Dermis microvascular lymphatic vessel endothelial cell (primary cell): ENCODE results near the gene PRR29. TPM values are rescaled to one million over a fixed set of nuclear protein-coding genes. Genes with fewer than 3 reads are reported as not detected.
"Not testable (repeated sequence)": the region's sequence is repeated elsewhere in the genome, so short reads cannot be mapped to it uniquely, and the experiment has no call there.

ENCODE experiments used
- DNase-seq, 2 donors: peaks; one replicate each; pipeline versions ENCODE4 v3.0.0 to v3.0.0-alpha.2; 2010; ENCODE audit warnings: low read depth in 2 of 2
- total RNA-seq: library from RNA; depleted of rRNA; stranded (reverse); fragments of >200 nt; gene quantifications from 2 replicates; pipeline ENCODE4 v1.2.1, GENCODE V29; 2014

Gene PRR29
- total RNA-seq, 1 donor from 2014 or later, result 0.51 TPM

- DNase-seq, result peak in 1 of 2 donors; percentile 60
Observed at GRCh38 chr17:64009571-64010402, 11.6 kb downstream of the PRR29 start.

- DNase-seq, result no peak
Observed at GRCh38 chr17:64015447-64015846, 17.3 kb downstream of the PRR29 start.

GRCh38 chr17:64016231-64016784, 18.2 kb downstream of the PRR29 start:
- DNase-seq, result peak in 1 of 2 donors; percentile 53

- DNase-seq, result peak in 1 of 2 donors; percentile 59
Observed at GRCh38 chr17:64016974-64017373, 18.8 kb downstream of the PRR29 start.

- DNase-seq, result no peak
Observed at GRCh38 chr17:64017381-64017980, 19.3 kb downstream of the PRR29 start.

GRCh38 chr17:64019551-64019961, 21.4 kb downstream of the PRR29 start:
- DNase-seq, result not testable (repeated sequence)

- DNase-seq, result peak; percentile 80 to 91
Observed at GRCh38 chr17:64020056-64020766, 22.1 kb downstream of the PRR29 start, which contains the start of gene ICAM2. ICAM2 (minus strand) TSS chr17:64020633; CDS start chr17:64006691, 13,942 bp downstream.

- no peak for DNase-seq
Observed at GRCh38 chr17:64022611-64023063, 24.5 kb downstream of the PRR29 start.

GRCh38 chr17:64024215-64024654, 26.1 kb downstream of the PRR29 start:
- DNase-seq, result peak in 1 of 2 donors; percentile 46

- no peak for DNase-seq
Observed at GRCh38 chr17:64024781-64025731, 26.9 kb downstream of the PRR29 start.

GRCh38 chr17:64025732-64026294, 27.7 kb downstream of the PRR29 start:
- peak; percentile 41 to 81 for DNase-seq

- DNase-seq, result peak; percentile 42 to 76
Observed at GRCh38 chr17:64028874-64029464, 30.8 kb downstream of the PRR29 start.

GRCh38 chr17:64032081-64032480, 33.9 kb downstream of the PRR29 start:
- DNase-seq, result no peak

- no peak for DNase-seq
Observed at GRCh38 chr17:64036198-64036922, 38.2 kb downstream of the PRR29 start.

- no peak for DNase-seq
Observed at GRCh38 chr17:64037180-64037579, 39.0 kb downstream of the PRR29 start.

- no peak for DNase-seq
Observed at GRCh38 chr17:64037802-64038201, 39.7 kb downstream of the PRR29 start.

- DNase-seq, result no peak
Observed at GRCh38 chr17:64038331-64039105, 40.4 kb downstream of the PRR29 start.

- DNase-seq, result no peak
Observed at GRCh38 chr17:64039106-64039400, 40.9 kb downstream of the PRR29 start.
